ENCODE data around the gene AKAIN1.

AKAIN1 gene

DNA sequence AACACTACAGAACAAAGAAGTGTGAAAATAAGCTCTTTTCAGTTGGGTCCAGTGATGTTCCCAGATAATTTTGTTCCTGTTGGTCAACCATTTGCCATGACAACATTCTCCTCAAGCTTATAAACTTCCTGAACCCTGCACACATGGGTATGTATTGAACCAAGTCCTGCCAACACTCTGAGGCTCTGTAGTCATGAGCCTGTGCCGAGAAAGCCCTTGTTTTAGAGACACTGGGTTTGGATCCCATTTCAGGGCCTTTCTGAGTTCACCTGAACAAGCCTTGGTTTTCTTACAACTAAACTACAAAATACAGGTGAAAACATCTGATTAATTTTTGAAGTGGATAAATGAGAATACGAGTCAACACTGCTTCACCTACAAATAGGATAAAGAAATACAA is 38.5 kb downstream of the AKAIN1 start:
- no peak for DNase-seq

DNA sequence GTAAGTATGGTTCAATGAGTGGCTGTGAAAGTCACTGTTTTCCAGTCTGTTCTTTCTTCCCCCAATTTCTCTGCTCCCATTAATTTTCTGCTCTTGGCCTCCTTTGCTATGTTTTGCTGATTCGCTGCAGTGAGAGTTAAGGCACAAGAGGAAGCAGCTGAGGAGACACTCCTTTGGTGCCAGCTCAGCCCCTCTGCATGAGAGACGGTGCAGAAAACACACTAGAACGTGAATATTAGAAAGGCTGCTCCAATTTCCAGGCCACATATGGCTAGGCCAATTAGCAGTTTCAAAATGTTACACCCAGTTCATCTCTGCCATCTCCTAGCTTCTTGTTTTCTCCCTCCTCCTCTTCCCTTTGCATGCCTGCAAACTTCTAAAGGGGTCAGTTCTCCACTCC is 38.9 kb downstream of the AKAIN1 start:
- no peak for DNase-seq

DNA sequence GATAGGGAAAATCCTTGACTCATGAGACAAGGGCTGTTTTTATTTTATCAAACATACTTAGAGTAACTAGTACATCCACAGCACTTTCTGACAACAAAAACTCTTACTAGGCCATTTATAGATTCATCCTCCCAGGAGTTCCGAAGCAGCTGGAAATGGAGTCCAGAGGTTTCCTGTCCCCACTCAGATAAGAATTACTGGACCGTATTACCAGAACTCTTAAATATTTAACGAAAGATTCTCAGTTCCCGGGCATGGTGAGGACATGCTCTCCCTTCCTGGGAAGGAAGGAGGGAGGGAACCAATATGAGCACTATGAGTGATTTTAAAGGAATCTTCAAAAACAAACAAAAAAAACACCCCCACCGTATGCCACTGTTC is 41.2 kb downstream of the AKAIN1 start:
- DNase-seq = no peak

DNA sequence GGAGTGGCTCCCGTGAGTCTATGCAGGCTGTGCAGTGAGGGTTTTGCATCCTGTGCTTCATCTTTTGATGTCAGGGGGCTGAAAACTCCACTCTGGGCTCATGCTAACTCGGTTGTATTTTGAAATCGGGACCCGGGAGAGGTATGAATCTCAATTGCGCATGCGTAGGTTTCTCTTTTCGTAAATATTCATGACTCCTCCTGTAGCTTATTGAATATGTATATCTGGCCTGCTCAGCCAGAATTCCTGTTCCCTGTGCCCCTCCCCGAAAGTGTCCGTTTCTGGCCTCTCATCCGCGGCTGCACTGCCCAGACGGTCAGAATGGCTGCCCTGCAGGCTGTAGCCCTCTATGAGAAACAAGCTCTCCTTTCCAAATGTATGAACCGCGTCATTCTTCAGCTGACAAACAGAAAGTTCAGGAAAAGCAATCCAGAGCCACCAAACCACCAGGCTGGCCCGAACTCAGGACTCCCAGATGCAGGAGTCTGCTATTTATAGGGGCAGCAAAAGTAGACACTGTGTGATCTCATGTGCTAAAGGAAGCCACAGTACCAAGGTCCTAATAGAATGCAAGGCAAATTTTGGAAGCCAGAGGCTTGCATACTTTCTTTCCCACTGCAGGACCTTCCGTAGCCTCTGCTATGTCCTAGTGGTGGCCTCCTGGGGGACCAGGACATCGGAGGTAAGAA is 41.7 kb downstream of the AKAIN1 start:
- no peak for DNase-seq

GRCh38 chr18:5152343-5153020 is 44.6 kb downstream of the AKAIN1 start:
- no peak for DNase-seq

DNA sequence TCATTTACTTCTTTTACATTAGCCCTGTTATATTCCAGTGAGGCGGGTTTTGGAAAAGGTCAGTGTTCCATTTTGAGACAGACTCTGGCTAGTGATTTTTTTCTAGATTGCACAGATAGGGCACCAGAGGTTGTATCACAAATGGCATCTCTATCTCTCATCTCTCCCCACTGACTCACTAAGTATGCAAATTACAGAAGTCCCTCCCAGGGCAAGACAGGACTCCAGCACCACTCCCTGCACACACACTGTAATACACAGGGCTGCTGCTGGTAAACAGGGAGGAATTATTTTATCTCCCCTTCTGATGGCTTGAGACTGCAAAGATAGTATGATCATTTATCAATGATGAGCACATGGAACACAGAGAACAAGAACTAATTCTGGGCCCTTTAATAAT is 46.2 kb downstream of the AKAIN1 start:
- DNase-seq = no peak

GRCh38 chr18:5146093-5146492 is 51.0 kb downstream of the AKAIN1 start:
- DNase-seq = no peak

GRCh38 chr18:5145168-5145825 is 51.8 kb downstream of the AKAIN1 start:
- no peak for DNase-seq

GRCh38 chr18:5144629-5145028 is 52.4 kb downstream of the AKAIN1 start:
- DNase-seq = no peak

DNA sequence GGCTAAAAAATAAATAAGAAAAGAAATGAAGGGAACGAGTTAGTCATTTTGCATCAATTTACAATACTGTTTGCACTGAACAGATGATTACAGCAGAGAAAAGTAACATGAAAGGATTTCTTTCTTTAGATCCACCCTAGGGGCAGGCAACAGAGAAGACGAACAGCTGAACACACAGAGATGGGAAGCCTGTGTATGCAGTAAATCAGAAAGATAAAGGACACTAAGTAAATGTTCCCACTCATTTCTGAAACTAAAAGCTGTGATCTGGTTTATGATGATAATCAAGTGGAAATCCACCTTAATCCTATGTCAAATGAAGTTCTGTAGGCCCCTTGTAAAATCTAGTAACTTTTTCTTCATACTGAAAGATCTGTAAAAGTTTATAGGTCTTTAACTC is 54.2 kb downstream of the AKAIN1 start:
- DNase-seq = no peak

DNA sequence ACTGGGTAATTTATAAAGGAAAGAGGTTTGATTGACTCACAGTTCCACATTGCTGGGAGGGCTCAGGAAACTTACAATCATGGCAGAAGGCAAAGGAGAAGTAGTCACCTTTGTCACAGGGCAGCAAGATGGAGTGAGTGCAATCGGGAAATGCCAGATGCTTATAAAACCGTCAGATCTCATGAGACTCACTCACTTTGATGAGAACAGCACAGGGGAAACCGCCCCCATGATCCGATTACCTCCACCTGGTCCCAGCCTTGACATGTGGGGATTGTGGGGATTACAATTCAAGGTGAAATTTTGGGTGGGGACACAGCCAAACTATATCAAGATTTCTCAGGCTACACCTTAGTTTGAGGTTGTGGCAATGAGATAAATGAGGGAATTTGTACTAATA is 54.9 kb downstream of the AKAIN1 start:
- no peak for DNase-seq

DNA sequence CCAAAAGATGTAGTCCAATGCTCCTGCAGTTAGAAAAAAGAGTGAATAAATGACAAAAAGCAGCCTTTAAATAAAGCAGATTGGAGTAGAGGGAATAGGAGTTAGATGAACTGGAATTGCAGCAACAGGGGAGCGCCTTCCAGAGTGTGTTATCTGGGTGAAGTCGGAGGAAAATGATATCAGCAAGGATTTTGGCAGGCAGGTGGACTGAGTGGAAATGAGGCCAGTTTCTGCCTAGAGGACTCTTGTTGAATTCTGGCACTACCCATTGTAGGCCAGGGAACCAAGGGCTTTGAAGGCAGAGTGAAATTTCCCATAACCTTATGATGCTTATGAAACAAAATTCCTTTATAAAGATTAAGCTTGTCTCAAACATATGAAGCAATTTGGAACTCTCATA is 59.8 kb downstream of the AKAIN1 start:
- no peak for DNase-seq

- DNase-seq = no peak
Observed at GRCh38 chr18:5132987-5133386, 64.1 kb downstream of the AKAIN1 start.

- no peak for DNase-seq
Observed at GRCh38 chr18:5122272-5122671, 74.8 kb downstream of the AKAIN1 start.

- DNase-seq = no peak
Observed at GRCh38 chr18:5110266-5110665, 86.8 kb downstream of the AKAIN1 start.

DNA sequence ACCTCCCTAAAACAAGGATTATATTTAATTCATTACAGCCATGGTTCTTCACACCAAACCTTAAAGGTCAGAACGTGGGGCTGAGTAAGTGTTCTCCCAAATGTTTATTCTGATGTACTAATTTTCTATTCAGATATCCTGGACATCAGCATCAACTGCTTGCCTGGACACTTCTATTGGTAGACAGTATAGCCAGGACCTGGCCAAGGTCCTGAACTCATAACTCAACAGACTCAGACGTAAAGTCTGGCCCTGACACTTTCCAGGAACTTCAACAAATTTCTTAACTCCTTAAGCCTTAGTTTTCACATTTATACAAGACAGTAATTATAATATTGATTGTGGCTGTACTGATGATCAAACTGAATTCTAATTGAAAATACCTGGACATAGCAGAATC is 89.1 kb downstream of the AKAIN1 start:
- no peak for DNase-seq

- no peak for DNase-seq
Observed at GRCh38 chr18:5106730-5107129, 90.3 kb downstream of the AKAIN1 start.

DNA sequence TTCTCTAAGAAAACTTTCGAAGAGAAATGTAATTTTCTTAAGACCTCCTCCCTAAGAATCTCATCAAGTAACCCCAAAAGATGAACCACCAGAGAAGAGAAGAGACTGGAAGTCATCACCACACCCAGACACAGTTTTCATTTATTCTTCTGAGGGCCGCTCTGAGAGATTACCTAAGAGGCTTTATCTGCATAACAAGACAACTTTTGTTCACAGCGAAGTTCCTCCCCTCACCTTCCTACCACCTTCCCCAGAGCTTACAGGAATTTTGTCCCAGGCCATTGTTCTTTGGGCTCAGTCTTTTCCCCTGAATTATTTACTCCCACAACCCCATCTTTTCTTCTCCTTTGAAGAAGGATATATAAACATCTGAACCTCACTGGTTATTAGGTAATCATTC is 92.8 kb downstream of the AKAIN1 start:
- DNase-seq = no peak

- no peak for DNase-seq
Observed at GRCh38 chr18:5103693-5104092, 93.4 kb downstream of the AKAIN1 start.

- no peak for DNase-seq
Observed at GRCh38 chr18:5103286-5103685, 93.8 kb downstream of the AKAIN1 start.

DNA sequence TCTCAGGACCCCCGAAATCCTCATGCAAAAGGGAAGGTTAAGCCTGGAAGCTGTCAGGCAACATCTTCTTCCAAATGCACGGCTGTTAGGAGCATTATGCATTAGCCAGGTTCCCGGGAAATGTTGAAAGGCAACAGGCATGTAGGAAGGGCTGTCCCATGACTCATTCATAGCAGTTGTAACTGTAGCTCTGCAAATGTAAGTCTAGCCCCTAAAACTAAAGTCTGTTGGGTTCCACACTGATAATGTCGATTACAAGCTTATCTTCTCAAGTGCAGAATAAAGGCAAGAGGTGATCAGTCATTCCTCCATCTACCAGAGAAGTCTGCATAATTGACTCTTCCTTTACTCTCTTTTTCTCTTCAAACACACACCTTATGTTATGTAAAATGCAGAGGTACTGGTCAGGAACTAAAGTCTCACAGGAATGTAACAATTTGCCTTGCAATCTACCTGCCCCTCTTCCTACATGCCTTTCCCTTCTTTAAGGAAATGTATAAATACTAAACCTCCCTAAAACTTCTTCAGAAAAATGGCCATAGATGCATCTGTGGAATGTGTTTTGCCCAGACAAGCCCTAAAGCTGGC is 99.8 kb downstream of the AKAIN1 start:
- DNase-seq = no peak

- no peak for DNase-seq
Observed at GRCh38 chr18:5095239-5095638, 101.8 kb downstream of the AKAIN1 start.

- no peak for DNase-seq
Observed at GRCh38 chr18:5093902-5094301, 103.2 kb downstream of the AKAIN1 start.

Data from right forelimb (tissue), 1 donor.